ENCODE results near the gene XYLT1.

XYLT1 gene

GRCh38 chr16:17454162-17454730, 16.5 kb downstream of the XYLT1 start:
- DNase-seq = peak; percentile 44 to 73 (median 48)

- DNase-seq = peak; percentile 44 to 50 (median 49)
Measured at GRCh38 chr16:17453364-17454038, 17.3 kb downstream of the XYLT1 start.

- DNase-seq = peak; percentile 30 to 70 (median 63)
Measured at GRCh38 chr16:17452922-17453321, 17.8 kb downstream of the XYLT1 start.

- peak; percentile 63 to 84 (median 82) for DNase-seq
Measured at GRCh38 chr16:17451843-17452242, 18.9 kb downstream of the XYLT1 start.

- DNase-seq = no peak
Measured at GRCh38 chr16:17450291-17450690, 20.5 kb downstream of the XYLT1 start.

- peak; percentile 83 to 87 (median 84) for DNase-seq
Measured at GRCh38 chr16:17448640-17449638, 21.8 kb downstream of the XYLT1 start.

GRCh38 chr16:17447101-17447569, 23.6 kb downstream of the XYLT1 start:
- DNase-seq = no peak

GRCh38 chr16:17446661-17447060, 24.1 kb downstream of the XYLT1 start:
- DNase-seq = no peak

GRCh38 chr16:17445421-17445820, 25.3 kb downstream of the XYLT1 start:
- DNase-seq = no peak

GRCh38 chr16:17444658-17445057, 26.1 kb downstream of the XYLT1 start:
- no peak for DNase-seq

GRCh38 chr16:17440131-17440530, 30.6 kb downstream of the XYLT1 start:
- no peak for DNase-seq

GRCh38 chr16:17439580-17439979, 31.2 kb downstream of the XYLT1 start:
- DNase-seq = no peak

GRCh38 chr16:17437981-17438380, 32.8 kb downstream of the XYLT1 start:
- peak; percentile 61 to 76 (median 64) for DNase-seq

- no peak for DNase-seq
Measured at GRCh38 chr16:17437127-17437720, 33.5 kb downstream of the XYLT1 start.

- no peak for DNase-seq
Measured at GRCh38 chr16:17435318-17435717, 35.4 kb downstream of the XYLT1 start.

- no peak for DNase-seq
Measured at GRCh38 chr16:17433577-17434451, 36.9 kb downstream of the XYLT1 start.

GRCh38 chr16:17432901-17433576, 37.7 kb downstream of the XYLT1 start:
- DNase-seq = no peak

- DNase-seq = no peak
Measured at GRCh38 chr16:17431968-17432625, 38.7 kb downstream of the XYLT1 start.

- no peak for DNase-seq
Measured at GRCh38 chr16:17431012-17431411, 39.7 kb downstream of the XYLT1 start.

- DNase-seq = no peak
Measured at GRCh38 chr16:17426451-17426850, 44.3 kb downstream of the XYLT1 start.

- DNase-seq = no peak
Measured at GRCh38 chr16:17424771-17425170, 46.0 kb downstream of the XYLT1 start.
